ENCODE data around the gene LARGE1. TPM values are rescaled to one million over a fixed set of nuclear protein-coding genes. Genes with fewer than 3 reads are reported as not detected.

The LARGE1 gene
- total RNA-seq, 1 donor from 2014 or later = 29.5 TPM

- Histone ChIP-seq H3K27ac (peak overlapping the region; percentile 81), H3K36me3 (no peaks in the 10 kb centered on the region), H3K4me1 (peaks cover 50% of the 10 kb centered on the region), H3K4me3 (no peak overlapping the region), H3K27me3 (no peaks in the 10 kb centered on the region), H3K9me3 (no peaks in the 10 kb centered on the region)
- intact Hi-C loops (cut with DNase I) = no loop called here
- no peak for DNase-seq (ENCODE audit: extremely low spot score in 2 of 2)
- no peak for TF ChIP-seq POLR2AphosphoS5 (IDR thresholded peaks at IDR 0.05; ENCODE audit: insufficient read depth in 1 of 2, low read depth in 1 of 2)
- no peak for TF ChIP-seq POLR2A (IDR thresholded peaks at IDR 0.05)
- TF ChIP-seq CTCF (IDR thresholded peaks at IDR 0.05) = no peak
Measured at GRCh38 chr22:33854724-33855123, 65.6 kb downstream of the LARGE1 start.

DNA sequence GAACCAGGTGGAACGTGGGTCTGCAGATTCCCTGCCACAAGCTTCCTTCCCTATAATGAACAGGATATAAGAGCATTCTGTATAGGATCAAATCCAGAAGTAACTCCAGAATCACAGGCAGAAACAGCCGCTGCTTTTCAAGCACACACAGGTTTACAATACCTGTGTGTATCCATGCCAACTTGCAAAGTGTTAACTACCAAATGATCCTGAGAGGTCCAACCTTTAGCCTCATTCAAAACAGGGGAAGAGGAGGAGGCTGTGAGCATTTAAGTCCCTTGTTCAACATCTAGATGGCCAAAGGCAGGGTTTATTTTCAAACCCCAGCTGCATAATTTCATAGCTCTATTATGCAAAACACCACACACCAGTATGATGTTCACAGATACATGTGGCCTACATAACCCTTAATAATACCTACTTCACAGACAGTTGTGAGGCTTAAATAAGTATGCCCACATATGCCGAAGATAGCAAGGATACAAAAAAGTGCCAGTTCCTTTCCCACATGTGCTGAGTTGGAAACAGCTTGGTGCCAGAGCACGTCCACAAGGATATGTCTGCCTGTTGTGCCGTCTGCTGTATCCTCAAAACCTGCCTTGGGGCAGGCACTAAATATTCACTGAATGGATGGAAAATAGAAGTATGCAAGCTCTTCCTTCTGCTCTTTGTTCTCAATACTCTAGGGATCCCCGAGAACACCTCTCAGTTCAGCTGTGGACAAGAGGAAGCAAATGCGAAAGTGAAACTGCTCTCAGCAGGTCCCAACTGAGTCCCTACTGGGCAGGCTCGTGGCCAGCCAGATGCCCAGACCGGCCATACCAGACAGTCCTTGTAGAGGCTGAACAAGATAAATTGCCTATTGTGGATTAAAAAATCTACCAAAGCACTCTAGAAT, 66.8 kb downstream of the LARGE1 start:
- H3K27me3 ChIP-seq = no peaks in the 10 kb centered on the region
- DNase-seq (ENCODE audit: extremely low spot score in 2 of 2) = no peak
- H3K27ac ChIP-seq = peak overlapping the region; percentile 81
- H3K36me3 ChIP-seq = no peaks in the 10 kb centered on the region
- intact Hi-C loops (cut with DNase I) = no loop called here
- peak overlapping the region; percentile 45 to 55 for H3K4me3 ChIP-seq
- H3K9me3 ChIP-seq = no peaks in the 10 kb centered on the region
- H3K4me1 ChIP-seq = peaks cover 50% of the 10 kb centered on the region
- TF ChIP-seq POLR2A (IDR thresholded peaks at IDR 0.05) (no peak), CTCF (IDR thresholded peaks at IDR 0.05) (no peak), POLR2AphosphoS5 (IDR thresholded peaks at IDR 0.05; ENCODE audit: insufficient read depth in 1 of 2, low read depth in 1 of 2) (no peak)

DNA sequence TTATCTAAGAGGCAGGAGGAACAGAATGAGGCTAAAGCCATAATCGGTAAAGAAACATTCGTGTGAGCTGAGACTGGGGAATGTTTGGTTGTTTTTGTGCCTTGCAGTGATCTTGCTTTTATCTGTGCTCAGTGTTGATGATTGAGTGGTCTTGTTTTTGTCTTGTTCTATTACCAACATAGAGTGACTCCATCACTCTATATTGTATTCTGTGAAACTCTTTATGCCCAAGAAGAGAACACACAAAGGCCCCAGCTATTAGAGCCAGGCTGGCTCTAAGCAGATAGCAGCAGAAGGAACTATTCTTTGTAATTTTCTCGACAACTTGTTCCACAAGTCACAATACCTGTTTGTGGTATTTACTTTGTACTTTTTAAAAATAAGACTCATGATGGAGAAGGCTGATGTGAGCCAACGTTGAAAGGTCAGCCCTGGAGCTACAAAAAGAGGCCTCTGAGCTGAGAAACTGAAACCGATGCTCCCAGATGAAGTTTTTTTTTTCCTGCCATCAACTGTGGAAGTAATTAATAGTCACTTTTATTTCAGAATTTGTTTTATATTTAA, 68.4 kb downstream of the LARGE1 start:
- Histone ChIP-seq H3K27me3 (no peaks in the 10 kb centered on the region), H3K4me3 (no peak overlapping the region), H3K9me3 (no peaks in the 10 kb centered on the region), H3K36me3 (no peaks in the 10 kb centered on the region), H3K27ac (peak overlapping the region; percentile 81), H3K4me1 (peaks cover 50% of the 10 kb centered on the region)
- TF ChIP-seq POLR2A (IDR thresholded peaks at IDR 0.05) (no peak), CTCF (IDR thresholded peaks at IDR 0.05) (no peak), POLR2AphosphoS5 (IDR thresholded peaks at IDR 0.05; ENCODE audit: insufficient read depth in 1 of 2, low read depth in 1 of 2) (no peak)
- intact Hi-C loops (cut with DNase I) = no loop called here
- DNase-seq (ENCODE audit: extremely low spot score in 2 of 2) = no peak

DNA sequence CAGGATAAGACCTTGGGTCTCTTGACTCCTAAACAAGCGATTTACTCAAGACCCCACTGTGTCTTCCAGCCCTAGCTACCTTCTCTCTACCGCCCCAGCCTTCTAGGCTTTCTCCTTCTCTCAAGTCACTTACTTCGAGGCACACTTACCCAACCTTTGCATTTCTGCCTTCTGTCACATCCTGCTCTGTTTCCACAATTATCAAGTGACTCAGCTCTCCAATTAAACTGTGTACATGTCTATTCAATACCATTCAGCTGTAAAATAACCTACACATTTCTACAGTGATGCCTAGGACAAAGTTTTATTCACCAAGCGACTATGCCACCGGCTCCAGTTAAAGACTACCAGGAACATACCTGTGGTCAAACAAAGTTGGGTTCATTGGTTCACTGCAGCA, 69.0 kb downstream of the LARGE1 start:
- Histone ChIP-seq H3K9me3 (no peaks in the 10 kb centered on the region), H3K27me3 (no peaks in the 10 kb centered on the region), H3K4me1 (peaks cover 50% of the 10 kb centered on the region), H3K36me3 (no peaks in the 10 kb centered on the region), H3K27ac (peak overlapping the region; percentile 81), H3K4me3 (no peak overlapping the region)
- no peak for TF ChIP-seq POLR2AphosphoS5 (IDR thresholded peaks at IDR 0.05; ENCODE audit: insufficient read depth in 1 of 2, low read depth in 1 of 2)
- no peak for TF ChIP-seq CTCF (IDR thresholded peaks at IDR 0.05)
- no peak for TF ChIP-seq POLR2A (IDR thresholded peaks at IDR 0.05)
- intact Hi-C loops (cut with DNase I) = no loop called here
- no peak for DNase-seq (ENCODE audit: extremely low spot score in 2 of 2)

- Histone ChIP-seq H3K27me3 (no peaks in the 10 kb centered on the region), H3K9me3 (no peaks in the 10 kb centered on the region), H3K27ac (peak overlapping the region; percentile 81), H3K36me3 (no peaks in the 10 kb centered on the region), H3K4me3 (no peak overlapping the region), H3K4me1 (peaks cover 50% of the 10 kb centered on the region)
- no peak for TF ChIP-seq POLR2A (IDR thresholded peaks at IDR 0.05)
- no peak for TF ChIP-seq CTCF (IDR thresholded peaks at IDR 0.05)
- no peak for TF ChIP-seq POLR2AphosphoS5 (IDR thresholded peaks at IDR 0.05; ENCODE audit: insufficient read depth in 1 of 2, low read depth in 1 of 2)
- intact Hi-C loops (cut with DNase I) = no loop called here
- no peak for DNase-seq (ENCODE audit: extremely low spot score in 2 of 2)
Measured at GRCh38 chr22:33850724-33851123, 69.6 kb downstream of the LARGE1 start.
